ENCODE results near the gene HTRA3. TPM values are rescaled to one million over a fixed set of nuclear protein-coding genes. Genes with fewer than 3 reads are reported as not detected.

The HTRA3 gene
- total and polyA plus RNA-seq, 2 of the 8 experiments (the other 6 are each of a cell fraction or from before 2014, with no cell fraction given), result 3.2 to 5.8 TPM

DNA sequence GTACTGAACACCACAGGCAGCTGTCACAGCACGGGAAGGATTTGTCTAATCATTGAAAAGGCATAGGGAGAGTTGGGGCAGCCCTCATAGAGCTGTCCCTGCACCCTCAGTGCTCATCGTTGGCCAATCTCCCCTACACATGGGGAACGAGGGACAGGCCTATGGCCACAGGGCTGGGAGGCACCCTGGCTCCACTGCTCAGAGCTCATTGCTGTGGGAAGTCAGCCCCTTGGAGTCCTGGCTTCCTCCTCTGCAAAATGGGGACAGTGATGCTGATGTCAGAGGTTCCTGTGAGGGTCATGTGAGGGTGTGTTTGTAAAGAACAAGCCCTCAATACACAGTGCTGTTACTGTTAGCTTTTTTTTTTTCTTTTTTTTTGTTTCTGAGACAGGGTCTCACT, 19.3 kb upstream of the HTRA3 start (continued):
- TF ChIP-seq, protein P1, sequence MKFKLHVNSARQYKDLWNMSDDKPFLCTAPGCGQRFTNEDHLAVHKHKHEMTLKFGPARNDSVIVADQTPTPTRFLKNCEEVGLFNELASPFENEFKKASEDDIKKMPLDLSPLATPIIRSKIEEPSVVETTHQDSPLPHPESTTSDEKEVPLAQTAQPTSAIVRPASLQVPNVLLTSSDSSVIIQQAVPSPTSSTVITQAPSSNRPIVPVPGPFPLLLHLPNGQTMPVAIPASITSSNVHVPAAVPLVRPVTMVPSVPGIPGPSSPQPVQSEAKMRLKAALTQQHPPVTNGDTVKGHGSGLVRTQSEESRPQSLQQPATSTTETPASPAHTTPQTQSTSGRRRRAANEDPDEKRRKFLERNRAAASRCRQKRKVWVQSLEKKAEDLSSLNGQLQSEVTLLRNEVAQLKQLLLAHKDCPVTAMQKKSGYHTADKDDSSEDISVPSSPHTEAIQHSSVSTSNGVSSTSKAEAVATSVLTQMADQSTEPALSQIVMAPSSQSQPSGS (IDR thresholded peaks at IDR 0.05; ENCODE audit: low read length), result no peak
- no peak for TF ChIP-seq BACH1 (IDR thresholded peaks at IDR 0.05; ENCODE audit: low read length)
- no peak for TF ChIP-seq RNF2 (IDR thresholded peaks at IDR 0.05; ENCODE audit: borderline replicate concordance, low read depth, low read length, missing control alignments, poor library complexity, severe bottlenecking)
- no peak for TF ChIP-seq SP4 (IDR thresholded peaks at IDR 0.05; ENCODE audit: low read length)
- no peak for TF ChIP-seq SIN3A (conservative IDR thresholded peaks at IDR 0.05 in 1 of 2, IDR thresholded peaks at IDR 0.05 in 1 of 2; ENCODE audit: low read depth in 1 of 2, low read length in 2 of 2)
- no peak for TF ChIP-seq CEBPB (IDR thresholded peaks at IDR 0.05; ENCODE audit: low read depth, low read length)
- no peak for TF ChIP-seq POU5F1 (IDR thresholded peaks at IDR 0.05; ENCODE audit: low read depth, low read length)

Data from H1 (cell line).